Mesendoderm (in vitro differentiated cells): ENCODE data around the gene MIA3.

ENCODE experiments used
- DNase-seq: peaks from one replicate; pipeline ENCODE4 v3.0.0; 2013
- H2AK5ac ChIP-seq: 2 replicates; pipeline ENCODE4 v1.6.1; 2013; ENCODE audit warnings: low read length, inconsistent platforms
- H2BK120ac ChIP-seq: 2 replicates; pipeline ENCODE4 v1.6.1; 2013; ENCODE audit warnings: low read depth, mild to moderate bottlenecking, low read length, moderate library complexity, mixed read lengths
- H2BK15ac ChIP-seq: replicated peaks from 2 replicates; pipeline ENCODE4 v1.6.1; 2013; ENCODE audit warnings: low read depth, mild to moderate bottlenecking, moderate library complexity
- H2BK5ac ChIP-seq: 2 replicates; pipeline ENCODE4 v1.6.1; 2013; ENCODE audit warnings: low read length, inconsistent platforms
- H3K18ac ChIP-seq: 2 replicates; pipeline ENCODE4 v1.6.1; 2013; ENCODE audit warnings: mild to moderate bottlenecking, low read length, mixed read lengths
- H3K23ac ChIP-seq: one replicate; pipeline ENCODE4 v1.6.1; 2013; ENCODE audit warnings: low read length
- H3K27ac ChIP-seq: 2 replicates; pipeline ENCODE4 v1.5.1; 2013; ENCODE audit warnings: low read depth, mild to moderate bottlenecking, inconsistent platforms, low read length, moderate library complexity
- H3K27me3 ChIP-seq: 2 replicates; pipeline ENCODE4 v1.6.1; 2013; ENCODE audit warnings: low read length, control low read depth, mild to moderate bottlenecking, inconsistent platforms; ENCODE audit not compliant: insufficient read depth, poor library complexity
- H3K36me3 ChIP-seq: 2 replicates; pipeline ENCODE4 v1.6.1; 2013; ENCODE audit warnings: low read length, inconsistent platforms; ENCODE audit not compliant: control insufficient read depth, insufficient read depth
- H3K4ac ChIP-seq: one replicate; pipeline ENCODE4 v1.6.1; 2013; ENCODE audit warnings: low read depth, mild to moderate bottlenecking, low read length, moderate library complexity
- H3K4me1 ChIP-seq: 2 replicates; pipeline ENCODE4 v1.6.1; 2013; ENCODE audit warnings: low read depth, low read length, inconsistent platforms; ENCODE audit not compliant: control insufficient read depth
- H3K4me2 ChIP-seq: 2 replicates; pipeline ENCODE4 v1.6.1; 2013; ENCODE audit warnings: low read length
- H3K4me3 ChIP-seq: 2 replicates; pipeline ENCODE4 v1.5.1; 2013; ENCODE audit warnings: mild to moderate bottlenecking, low read length
- H3K56ac ChIP-seq: one replicate; pipeline ENCODE4 v1.6.1; 2013; ENCODE audit warnings: low read length
- H3K79me1 ChIP-seq: 2 replicates; pipeline ENCODE4 v1.6.1; 2013; ENCODE audit warnings: low read length, inconsistent platforms
- H3K79me2 ChIP-seq: 2 replicates; pipeline ENCODE4 v1.6.1; 2013; ENCODE audit warnings: mild to moderate bottlenecking, low read length; ENCODE audit not compliant: control insufficient read depth, insufficient read depth
- H3K9ac ChIP-seq: 2 replicates; pipeline ENCODE4 v1.6.1; 2013; ENCODE audit warnings: low read length, inconsistent platforms
- H4K5ac ChIP-seq: one replicate; pipeline ENCODE4 v1.6.1; 2013; ENCODE audit warnings: low read length
- H4K8ac ChIP-seq: one replicate; pipeline ENCODE4 v1.6.1; 2013; ENCODE audit warnings: low read depth, mild to moderate bottlenecking, control low read depth, low read length, moderate library complexity
- WGBS: extraction: QIAGEN DNeasy Blood & Tissue Kit; methylation state at CpG from one replicate; pipeline ENCODE4 v1.1.7; 2013; ENCODE audit warnings: low lambda C conversion rate, missing lambda C conversion rate; ENCODE audit not compliant: insufficient coverage; ENCODE audit errors: extremely low coverage; 5-methylcytosine and 5-hydroxymethylcytosine counted together

Gene MIA3

DNA sequence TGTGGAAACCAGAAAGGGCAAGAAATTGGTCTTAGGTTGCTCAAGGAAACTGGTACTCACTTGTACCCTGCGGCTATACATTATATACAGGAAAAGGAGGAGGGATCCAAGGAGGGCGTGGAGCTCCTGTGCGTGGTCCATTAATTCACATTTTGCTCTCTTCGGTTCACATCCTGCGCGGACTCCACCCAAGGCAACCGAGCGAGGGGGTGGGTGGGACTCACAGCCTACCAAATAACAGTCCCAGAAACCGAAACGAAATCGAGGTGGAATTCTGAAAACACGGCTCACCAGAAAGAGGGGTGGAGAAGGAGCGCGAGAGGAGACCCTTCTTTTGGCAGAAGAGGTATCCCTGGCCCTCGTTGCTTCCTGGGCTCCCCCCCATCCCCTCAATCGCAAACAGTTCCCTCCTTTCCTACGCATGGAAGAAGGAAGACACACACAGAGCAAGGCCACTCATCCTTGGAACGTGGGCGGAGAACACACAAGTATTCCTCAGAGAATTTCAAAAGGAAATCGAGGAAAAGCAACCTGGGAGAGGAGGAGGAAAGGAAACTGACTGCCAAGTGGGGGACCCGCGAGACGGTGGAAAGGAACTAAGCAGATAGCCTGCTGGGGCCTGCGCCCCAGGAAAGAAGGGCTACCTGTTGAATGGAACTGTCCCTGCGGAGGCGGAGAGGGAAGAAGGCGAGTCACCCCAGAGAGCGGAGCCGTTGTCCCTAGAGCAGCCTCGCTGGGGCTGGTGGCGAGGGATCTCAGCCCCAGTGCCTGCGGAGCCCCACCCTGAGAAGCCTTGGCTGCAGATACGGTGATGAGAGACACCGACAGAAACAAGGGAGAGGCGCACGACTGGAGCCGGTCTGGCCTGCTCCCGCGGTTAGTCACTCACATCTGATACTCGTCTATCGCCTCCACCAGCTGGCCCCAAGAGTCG lies 93.7 kb downstream of the MIA3 start:
- WGBS: no CpG with 5 or more reads among the region's 42 CpGs

GRCh38 chr1:222712253-222713090 lies 94.6 kb downstream of the MIA3 start, which contains the start of the genes AIDA and BROX:
Gene AIDA (minus strand): TSS chr1:222712491. CDS start chr1:222712317, 174 bp downstream.
Gene BROX (plus strand): TSS chr1:222712564. CDS start chr1:222715700, 3,136 bp downstream.
- WGBS: no CpG with 5 or more reads among the region's 62 CpGs
- peak within 1 kb of the TSS; percentile 94 for H3K9ac ChIP-seq
- H3K4ac ChIP-seq: peak within 1 kb of the TSS; percentile 89
- no peaks in the 10 kb centered on the region for H3K36me3 ChIP-seq
- H3K56ac ChIP-seq: peak within 1 kb of the TSS; percentile 98
- H3K18ac ChIP-seq: peak within 1 kb of the TSS; percentile 98
- H3K79me1 ChIP-seq: peaks cover 4% of the 10 kb centered on the region
- H4K5ac ChIP-seq: no peak within 1 kb of the TSS
- H2BK15ac ChIP-seq: no peak within 1 kb of the TSS
- H3K23ac ChIP-seq: peak within 1 kb of the TSS; percentile 32
- H3K4me3 ChIP-seq: peak within 1 kb of the TSS; percentile 93
- peaks cover 34% of the 10 kb centered on the region for H3K79me2 ChIP-seq
- no peaks in the 10 kb centered on the region for H3K27me3 ChIP-seq
- peak; percentile 92 for DNase-seq
- peak within 1 kb of the TSS; percentile 98 for H2BK5ac ChIP-seq
- no peak within 1 kb of the TSS for H2AK5ac ChIP-seq
- H4K8ac ChIP-seq: peak within 1 kb of the TSS; percentile 68
- H2BK120ac ChIP-seq: no peak within 1 kb of the TSS
- H3K4me2 ChIP-seq: peak within 1 kb of the TSS; percentile 85
- peaks cover 1% of the 10 kb centered on the region for H3K4me1 ChIP-seq
- peak within 1 kb of the TSS; percentile 71 for H3K27ac ChIP-seq

More for the DNA sequence above, 93.7 kb downstream of the MIA3 start:
- Histone ChIP-seq H3K4me1 (peaks cover 1% of the 10 kb centered on the region), H3K56ac (peak overlapping the region; percentile 97), H3K4ac (peak overlapping the region; percentile 64), H3K23ac (peak overlapping the region; percentile 32), H3K36me3 (no peaks in the 10 kb centered on the region), H3K27me3 (no peaks in the 10 kb centered on the region), H3K4me2 (peak overlapping the region; percentile 66), H3K4me3 (peak overlapping the region; percentile 93), H2BK120ac (no peak overlapping the region), H3K79me1 (peaks cover 4% of the 10 kb centered on the region), H2BK5ac (peak overlapping the region; percentile 66), H4K8ac (no peak overlapping the region), H4K5ac (no peak overlapping the region), H3K79me2 (peaks cover 41% of the 10 kb centered on the region), H3K18ac (peak overlapping the region; percentile 44), H2BK15ac (no peak overlapping the region), H3K27ac (peak overlapping the region; percentile 58), H3K9ac (peak overlapping the region; percentile 94), H2AK5ac (no peak overlapping the region)
- peak; percentile 84 for DNase-seq

- Histone ChIP-seq H3K4me2 (peak overlapping the region; percentile 85), H2AK5ac (no peak overlapping the region), H3K27me3 (no peaks in the 10 kb centered on the region), H3K4ac (no peak overlapping the region), H4K8ac (peak overlapping the region; percentile 68), H2BK15ac (no peak overlapping the region), H3K56ac (peak overlapping the region; percentile 98), H4K5ac (no peak overlapping the region), H3K23ac (no peak overlapping the region), H3K9ac (peak overlapping the region; percentile 91), H2BK120ac (no peak overlapping the region), H3K4me1 (peaks cover 1% of the 10 kb centered on the region), H3K36me3 (no peaks in the 10 kb centered on the region), H3K4me3 (peak overlapping the region; percentile 71), H3K79me1 (peaks cover 4% of the 10 kb centered on the region), H3K27ac (peak overlapping the region; percentile 71), H2BK5ac (no peak overlapping the region), H3K79me2 (peaks cover 29% of the 10 kb centered on the region), H3K18ac (peak overlapping the region; percentile 98)
- no CpG with 5 or more reads among the region's 39 CpGs for WGBS
- peak; percentile 98 for DNase-seq
These were observed 95.4 kb downstream of the MIA3 start for GRCh38 chr1:222713091-222713961.

- no peak overlapping the region for H2BK5ac ChIP-seq
- no CpG with 5 or more reads among the region's 2 CpGs for WGBS
- H2BK15ac ChIP-seq: no peak overlapping the region
- H4K8ac ChIP-seq: no peak overlapping the region
- no peak for DNase-seq
- H3K36me3 ChIP-seq: no peaks in the 10 kb centered on the region
- no peaks in the 10 kb centered on the region for H3K27me3 ChIP-seq
- H2BK120ac ChIP-seq: no peak overlapping the region
- H3K18ac ChIP-seq: no peak overlapping the region
- no peak overlapping the region for H3K4ac ChIP-seq
- H3K27ac ChIP-seq: no peak overlapping the region
- no peaks in the 10 kb centered on the region for H3K4me1 ChIP-seq
- H2AK5ac ChIP-seq: no peak overlapping the region
- H3K9ac ChIP-seq: no peak overlapping the region
- H3K4me3 ChIP-seq: no peak overlapping the region
- no peak overlapping the region for H3K4me2 ChIP-seq
- no peak overlapping the region for H3K56ac ChIP-seq
- H4K5ac ChIP-seq: no peak overlapping the region
- H3K79me1 ChIP-seq: no peaks in the 10 kb centered on the region
- H3K23ac ChIP-seq: no peak overlapping the region
- H3K79me2 ChIP-seq: peaks cover 4% of the 10 kb centered on the region
These were observed 98.5 kb downstream of the MIA3 start for GRCh38 chr1:222716393-222716792.
